Ovary (tissue), 9 donors: Measurements from ENCODE around the gene FHOD3. TPM values are rescaled to one million over a fixed set of nuclear protein-coding genes. Genes with fewer than 3 reads are reported as not detected.

Experiments used
- DNase-seq, 5 donors: peaks; one replicate each; pipeline ENCODE4 v3.0.0-alpha.2; 2019 to 2020
- H3K27ac ChIP-seq, 2 donors: fragments of 200-600 bp; one replicate each; pipeline versions ENCODE4 v1.5.1 to v1.8.0; 2019 to 2022
- H3K27me3 ChIP-seq: fragments of 200-600 bp; one replicate; pipeline ENCODE4 v1.8.0; 2022
- H3K36me3 ChIP-seq: fragments of 200-600 bp; sonication (generic); one replicate; pipeline ENCODE4 v1.5.1; 2019
- H3K4me1 ChIP-seq: one replicate; pipeline ENCODE4 v1.8.1; 2013; ENCODE audit warnings: mild to moderate bottlenecking, moderate library complexity; ENCODE audit not compliant: insufficient read depth
- H3K4me3 ChIP-seq: fragments of 200-600 bp; sonication (generic); one replicate; pipeline ENCODE4 v1.5.1; 2017
- H3K9me3 ChIP-seq, 2 donors: fragments of 200-600 bp in 1 of 2; sonication (generic) in 1 of 2; one replicate each; pipeline versions ENCODE4 v1.5.1 to v1.8.1; 2013 to 2019; ENCODE audit warnings: mild to moderate bottlenecking in 1 of 2, moderate library complexity in 1 of 2
- EP300 ChIP-seq: sonication (generic); formaldehyde crosslinking; IDR thresholded peaks from one replicate; pipeline ENCODE4 v1.6.1; 2017; ENCODE audit warnings: antibody characterized with exemption
- POLR2A ChIP-seq: fragments of 450-650 bp; IDR thresholded peaks from one replicate; pipeline ENCODE4 v1.6.1; 2017; ENCODE audit warnings: antibody characterized with exemption, mild to moderate bottlenecking, moderate library complexity
- WGBS, 3 donors: extraction: QIAGEN DNeasy Blood & Tissue Kit in 1 of 3; methylation state at CpG; one replicate each; pipeline versions ENCODE4 v1.1.5 to v1.1.7; 2013 to 2017; 5-methylcytosine and 5-hydroxymethylcytosine counted together
- intact Hi-C, 4 donors: fragments of 100-400 bp; cut with DNase I; formaldehyde crosslinking; loops; one replicate each; pipeline versions ENCODE4 v1.11.0 to v1.15.1; 2022 to 2023
- polyA plus RNA-seq, 2 donors: library from polyadenylated mRNA; stranded (reverse); fragments of 200-250 nt in 1 of 2; fragments of 350-450 nt in 1 of 2; fragmentation: Illumina TruSeq in 1 of 2; extraction: RNeasy Lipid Tissue Mini Kit (QIAGEN cat#74804) in 1 of 2; gene quantifications; one replicate each; pipeline ENCODE4 v1.2.3, GENCODE V29; 2013 to 2014
- total RNA-seq, 7 donors: library from RNA; depleted of rRNA in 2 of 7; stranded (reverse); fragments of >200 nt in 2 of 7; fragmentation: NEBNext Ultra II Directional in 3 of 7; extraction: Animal tissue kit (Norgen Biotek cat#: 25700) in 3 of 7; gene quantifications; one replicate each; pipeline versions ENCODE4 v1.1.0 to v1.2.4, GENCODE V29; 2016 to 2023
- TF ChIP-seq, protein P1 (sequence below), 3 donors: fragments of 450-650 bp in 2 of 3; fragments of 200-600 bp in 1 of 3; IDR thresholded peaks; one replicate each; pipeline versions ENCODE4 v1.5.1 to v1.8.0; 2016 to 2022; ENCODE audit warnings: antibody characterized with exemption in 3 of 3, mild to moderate bottlenecking in 1 of 3
- donor health status: DM: no; HTN: no; CAD: no; lungs with moderate emphysema.
- donor health status: DM: no; HTN: no; CAD: no.
- donor health status: Bipolar disorder and iron deficiency.
- donor health status: DM: yes; HTN: yes; CAD: no.
- donor health status: DM: no; HTN: no; CAD: no.
- donor health status: DM: yes; HTN: yes; CAD: no.

FHOD3 gene
- total and polyA plus RNA-seq, 9 donors, result 3.5 to 62.5 (median 11.0) TPM

- TF ChIP-seq EP300 (no peak), POLR2A (no peak)
- TF ChIP-seq, protein P1, sequence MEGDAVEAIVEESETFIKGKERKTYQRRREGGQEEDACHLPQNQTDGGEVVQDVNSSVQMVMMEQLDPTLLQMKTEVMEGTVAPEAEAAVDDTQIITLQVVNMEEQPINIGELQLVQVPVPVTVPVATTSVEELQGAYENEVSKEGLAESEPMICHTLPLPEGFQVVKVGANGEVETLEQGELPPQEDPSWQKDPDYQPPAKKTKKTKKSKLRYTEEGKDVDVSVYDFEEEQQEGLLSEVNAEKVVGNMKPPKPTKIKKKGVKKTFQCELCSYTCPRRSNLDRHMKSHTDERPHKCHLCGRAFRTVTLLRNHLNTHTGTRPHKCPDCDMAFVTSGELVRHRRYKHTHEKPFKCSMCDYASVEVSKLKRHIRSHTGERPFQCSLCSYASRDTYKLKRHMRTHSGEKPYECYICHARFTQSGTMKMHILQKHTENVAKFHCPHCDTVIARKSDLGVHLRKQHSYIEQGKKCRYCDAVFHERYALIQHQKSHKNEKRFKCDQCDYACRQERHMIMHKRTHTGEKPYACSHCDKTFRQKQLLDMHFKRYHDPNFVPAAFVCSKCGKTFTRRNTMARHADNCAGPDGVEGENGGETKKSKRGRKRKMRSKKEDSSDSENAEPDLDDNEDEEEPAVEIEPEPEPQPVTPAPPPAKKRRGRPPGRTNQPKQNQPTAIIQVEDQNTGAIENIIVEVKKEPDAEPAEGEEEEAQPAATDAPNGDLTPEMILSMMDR (IDR thresholded peaks at IDR 0.05), result no peak
- Histone ChIP-seq H3K4me1 (no peaks in the 10 kb centered on the region), H3K4me3 (no peak overlapping the region), H3K36me3 (no peaks in the 10 kb centered on the region), H3K27me3 (no peaks in the 10 kb centered on the region), H3K9me3 (no peaks in the 10 kb centered on the region), H3K27ac (no peak overlapping the region)
- intact Hi-C loops, result no loop called here
- DNase-seq, result no peak
- 69 to 76% (median 69%) methylated on average over 1 of the region's 1 CpG for WGBS, 3 donors
Measured at GRCh38 chr18:36777566-36777965, 480.1 kb downstream of the FHOD3 start.

GRCh38 chr18:36780748-36781147, 483.2 kb downstream of the FHOD3 start:
- H3K27ac ChIP-seq, result no peak overlapping the region
- no peaks in the 10 kb centered on the region for H3K36me3 ChIP-seq
- DNase-seq, result no peak
- H3K4me1 ChIP-seq, result no peaks in the 10 kb centered on the region
- no peaks in the 10 kb centered on the region for H3K9me3 ChIP-seq
- TF ChIP-seq POLR2A (no peak), EP300 (no peak)
- TF ChIP-seq, protein P1 (IDR thresholded peaks at IDR 0.05), result no peak
- no peaks in the 10 kb centered on the region for H3K27me3 ChIP-seq
- intact Hi-C loops, result no loop called here
- WGBS, 3 donors, result 61 to 84% (median 62%) methylated on average over 2 of the region's 2 CpGs
- H3K4me3 ChIP-seq, result no peak overlapping the region

- intact Hi-C loops, result no loop called here
- Histone ChIP-seq H3K27me3 (no peaks in the 10 kb centered on the region), H3K4me1 (peaks cover 2% of the 10 kb centered on the region), H3K4me3 (no peak overlapping the region), H3K9me3 (no peaks in the 10 kb centered on the region), H3K36me3 (no peaks in the 10 kb centered on the region), H3K27ac (no peak overlapping the region)
- no peak for TF ChIP-seq POLR2A
- TF ChIP-seq EP300, result no peak
- TF ChIP-seq, protein P1 (IDR thresholded peaks at IDR 0.05), result no peak
- no peak for DNase-seq
- WGBS, 3 donors, result 87 to 93% (median 90%) methylated on average over 9 of the region's 9 CpGs
Measured at GRCh38 chr18:36782710-36783109, 485.2 kb downstream of the FHOD3 start.

DNA sequence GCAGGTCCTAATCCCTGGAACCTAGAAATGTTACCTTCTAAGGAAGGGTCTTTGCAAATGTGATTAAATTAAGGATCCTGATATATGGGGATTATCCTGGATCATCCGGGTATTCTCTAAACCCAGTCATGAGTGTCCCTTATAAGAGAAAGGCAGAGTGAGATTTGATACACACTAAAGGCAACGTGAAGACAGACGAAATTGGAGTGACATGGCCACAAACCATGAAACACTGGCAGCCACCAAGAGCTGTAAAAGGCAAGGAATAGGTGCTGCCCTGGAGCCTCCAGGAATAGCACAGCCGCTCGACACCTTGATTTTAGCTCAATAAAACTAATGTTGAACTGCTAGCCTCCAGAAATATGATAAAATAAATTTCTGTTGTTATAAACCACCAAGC, 486.3 kb downstream of the FHOD3 start:
- H3K9me3 ChIP-seq, result no peaks in the 10 kb centered on the region
- H3K27ac ChIP-seq, result no peak overlapping the region
- no peaks in the 10 kb centered on the region for H3K36me3 ChIP-seq
- H3K27me3 ChIP-seq, result no peaks in the 10 kb centered on the region
- TF ChIP-seq EP300, result no peak
- no peak for TF ChIP-seq POLR2A
- TF ChIP-seq, protein P1 (IDR thresholded peaks at IDR 0.05), result no peak
- no peak overlapping the region for H3K4me3 ChIP-seq
- no peak for DNase-seq
- intact Hi-C loops, result no loop called here
- WGBS, 3 donors, result 95 to 97% (median 97%) methylated on average over 5 of the region's 5 CpGs
- H3K4me1 ChIP-seq, result peaks cover 2% of the 10 kb centered on the region
